HT-29 (cell line): Measurements from ENCODE around the gene GCNT2. TPM values are rescaled to one million over a fixed set of nuclear protein-coding genes. Genes with fewer than 3 reads are reported as not detected.
"Not testable (repeated sequence)": the region's sequence is repeated elsewhere in the genome, so short reads cannot be mapped to it uniquely, and the experiment has no call there.

Experiments used
- DNase-seq: peaks from one replicate; pipeline ENCODE4 v3.0.0-alpha.2; 2015; ENCODE audit warnings: low spot score
- total RNA-seq: library from RNA; depleted of rRNA; stranded (reverse); fragments of >200 nt; shearing (Covaris generic); gene quantifications from 2 replicates; pipeline ENCODE4 v1.2.3, GENCODE V29; 2014

The GCNT2 gene
- total RNA-seq, 1 experiment from 2014 or later: 9.7 TPM

- no peak for DNase-seq
Observed at GRCh38 chr6:10547809-10548208, 26.7 kb downstream of the GCNT2 start.

- DNase-seq: no peak
Observed at GRCh38 chr6:10550764-10551163, 29.6 kb downstream of the GCNT2 start.

- DNase-seq: no peak
Observed at GRCh38 chr6:10552270-10552810, 31.2 kb downstream of the GCNT2 start.

GRCh38 chr6:10553871-10554270, 32.7 kb downstream of the GCNT2 start:
- DNase-seq: no peak

- no peak for DNase-seq
Observed at GRCh38 chr6:10554826-10555225, 33.7 kb downstream of the GCNT2 start.

- no peak for DNase-seq
Observed at GRCh38 chr6:10555625-10556309, 34.6 kb downstream of the GCNT2 start.

- no peak for DNase-seq
Observed at GRCh38 chr6:10556589-10556988, 35.4 kb downstream of the GCNT2 start.

GRCh38 chr6:10556992-10557391, 35.8 kb downstream of the GCNT2 start:
- no peak for DNase-seq

- no peak for DNase-seq
Observed at GRCh38 chr6:10557913-10558312, 36.8 kb downstream of the GCNT2 start.

- DNase-seq: no peak
Observed at GRCh38 chr6:10558565-10558964, 37.4 kb downstream of the GCNT2 start.

- DNase-seq: no peak
Observed at GRCh38 chr6:10559522-10560152, 38.5 kb downstream of the GCNT2 start.

GRCh38 chr6:10561611-10562199, 40.6 kb downstream of the GCNT2 start:
- no peak for DNase-seq

- DNase-seq: no peak
Observed at GRCh38 chr6:10564975-10565673, 44.0 kb downstream of the GCNT2 start.

GRCh38 chr6:10565913-10566312, 44.8 kb downstream of the GCNT2 start:
- no peak for DNase-seq

- no peak for DNase-seq
Observed at GRCh38 chr6:10567256-10568026, 46.3 kb downstream of the GCNT2 start.

GRCh38 chr6:10569392-10570127, 48.4 kb downstream of the GCNT2 start:
- DNase-seq: no peak

- not testable (repeated sequence) for DNase-seq
Observed at GRCh38 chr6:10575519-10575918, 54.4 kb downstream of the GCNT2 start.

GRCh38 chr6:10576226-10576625, 55.1 kb downstream of the GCNT2 start:
- DNase-seq: no peak

- DNase-seq: no peak
Observed at GRCh38 chr6:10577112-10577511, 56.0 kb downstream of the GCNT2 start.

GRCh38 chr6:10578723-10579122, 57.6 kb downstream of the GCNT2 start:
- DNase-seq: no peak

GRCh38 chr6:10579803-10580202, 58.7 kb downstream of the GCNT2 start:
- DNase-seq: no peak
